Left ventricle myocardium superior (tissue), 1 donor: ENCODE measurements around the gene AUTS2. TPM values are rescaled to one million over a fixed set of nuclear protein-coding genes. Genes with fewer than 3 reads are reported as not detected.

Source experiments
- ATAC-seq: fragments of 200-7000 bp; cut with Tn5 transposase; one replicate; pipeline ENCODE4 v1.9.1; 2020; ENCODE audit warnings: mild to moderate bottlenecking, moderate library complexity
- DNase-seq: peaks from one replicate; pipeline ENCODE4 v3.0.0-alpha.2; 2020
- intact Hi-C: fragments of 100-400 bp; cut with micrococcal nuclease; formaldehyde crosslinking; loops from one replicate; pipeline ENCODE4 v1.11.0; 2022
- total RNA-seq: library from RNA; stranded (reverse); fragmentation: NEBNext Ultra II Directional; extraction: Animal tissue kit (Norgen Biotek cat#: 25700); gene quantifications from one replicate; pipeline ENCODE4 v1.2.1, GENCODE V29; 2021
- donor health status: DM: no; HTN: yes; CAD: no; lungs with severe emphysema.

The AUTS2 gene
- total RNA-seq, 1 donor from 2014 or later, result 7.9 TPM

- DNase-seq, result no peak
- intact Hi-C loops, result no loop called here
- no peak for ATAC-seq
These were observed 592.0 kb downstream of the AUTS2 start for GRCh38 chr7:70190281-70190680.

GRCh38 chr7:70193514-70193913 is 595.2 kb downstream of the AUTS2 start:
- no peak for ATAC-seq
- DNase-seq, result no peak
- intact Hi-C loops, result no loop called here

DNA sequence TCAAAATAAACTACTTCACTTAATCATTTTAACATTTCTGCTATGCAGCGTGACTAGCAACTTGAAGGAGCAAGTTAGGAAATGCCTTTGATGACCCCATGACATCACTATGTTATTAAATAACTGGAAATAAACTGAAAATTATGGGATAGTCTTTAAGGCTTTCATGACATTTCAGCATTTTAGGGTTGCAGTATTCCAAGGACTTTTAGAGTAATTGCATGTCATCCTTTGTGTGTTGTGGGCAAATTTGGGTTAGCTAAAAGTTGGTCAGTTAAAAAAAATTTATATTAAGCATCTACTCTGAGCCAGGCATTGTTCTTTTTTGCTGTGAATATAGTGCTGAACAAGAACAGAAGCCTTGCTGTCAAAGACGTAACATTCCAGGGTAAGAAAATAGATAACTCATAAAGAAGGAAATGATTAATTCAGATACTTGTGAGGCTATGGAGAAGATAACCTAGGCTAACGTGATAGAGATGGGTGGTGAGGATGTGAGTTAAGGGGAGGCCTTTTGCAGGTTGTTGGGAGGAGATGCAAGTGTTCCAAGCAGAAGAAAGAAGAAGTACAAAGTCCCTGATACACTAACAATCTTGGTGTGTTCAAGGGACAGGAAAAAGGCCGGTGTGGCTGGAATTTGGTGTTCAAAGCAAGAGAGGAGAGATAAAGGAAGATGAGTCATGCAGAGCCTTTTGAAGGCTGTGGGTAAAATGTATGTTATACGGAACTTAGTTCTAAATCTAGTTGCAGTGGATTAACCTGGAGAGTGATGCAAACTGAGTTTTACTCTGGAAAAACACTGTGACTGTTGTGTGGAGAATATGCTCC is 610.2 kb downstream of the AUTS2 start:
- DNase-seq (no peak), ATAC-seq (no peak)
- intact Hi-C loops, result no loop called here

DNA sequence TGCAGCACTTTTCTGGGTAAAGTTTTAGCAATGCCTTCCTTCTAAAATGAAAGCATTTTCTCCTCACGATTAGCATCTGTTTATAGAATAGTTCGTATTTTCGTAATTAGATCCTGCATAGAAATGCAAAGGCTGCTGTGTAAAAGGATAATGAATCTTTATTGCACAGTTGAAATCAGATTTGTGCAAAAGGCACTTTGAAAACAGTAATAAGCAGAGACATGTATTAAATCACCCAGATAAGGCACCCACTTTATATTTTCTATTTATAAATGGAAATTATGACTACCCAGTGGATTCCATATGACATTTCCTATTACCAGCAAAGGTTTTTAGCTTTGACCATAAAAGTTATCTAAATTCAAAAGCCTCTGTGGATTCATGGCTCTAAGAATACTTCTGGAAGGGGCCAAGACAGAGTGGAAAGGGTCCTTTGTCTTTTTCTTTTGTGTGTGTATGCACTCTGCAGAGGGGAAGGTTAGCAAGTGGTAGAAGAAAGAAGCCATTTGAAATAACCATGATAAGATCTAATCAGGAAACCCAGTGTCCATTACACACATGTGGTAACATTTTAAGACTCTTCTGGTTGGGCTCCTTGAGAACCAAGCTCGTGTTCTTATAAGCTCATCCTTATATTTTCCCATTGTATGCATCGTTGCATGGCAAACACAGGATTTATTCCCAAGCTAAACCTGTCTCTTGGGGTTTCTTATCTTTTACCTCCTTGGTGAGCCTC is 612.1 kb downstream of the AUTS2 start:
- intact Hi-C loops, result no loop called here

GRCh38 chr7:70210936-70211310 is 612.6 kb downstream of the AUTS2 start:
- no peak for DNase-seq
- intact Hi-C loops, result no loop called here
- ATAC-seq, result no peak

More for the DNA sequence above, 612.1 kb downstream of the AUTS2 start:
- ATAC-seq (no peak), DNase-seq (no peak)

GRCh38 chr7:70212281-70212680 is 614.0 kb downstream of the AUTS2 start:
- DNase-seq (no peak), ATAC-seq (no peak)
- intact Hi-C loops, result no loop called here

GRCh38 chr7:70214071-70214470 is 615.8 kb downstream of the AUTS2 start:
- DNase-seq, result no peak
- ATAC-seq, result no peak
- intact Hi-C loops, result no loop called here

DNA sequence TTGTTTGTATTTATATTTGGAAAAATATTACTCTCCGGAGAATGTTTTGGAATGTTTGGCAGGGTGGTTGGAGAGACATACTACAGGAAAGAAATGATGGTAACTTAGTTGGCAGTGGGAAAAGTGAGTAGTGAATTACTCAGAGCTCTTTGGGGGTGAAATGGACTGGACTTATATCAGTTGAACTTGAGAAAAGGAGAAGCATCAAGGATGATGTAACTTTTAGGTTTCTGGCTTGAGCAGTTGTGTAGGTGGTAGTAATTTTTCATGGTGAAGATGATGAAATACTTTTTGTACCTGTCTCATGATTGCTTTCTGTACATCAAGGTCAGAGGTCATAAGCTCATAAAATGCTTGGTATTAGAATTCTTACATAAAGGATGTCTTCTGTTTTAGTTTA is 617.2 kb downstream of the AUTS2 start:
- DNase-seq (no peak), ATAC-seq (no peak)
- intact Hi-C loops, result no loop called here

- ATAC-seq, result no peak
- no peak for DNase-seq
- intact Hi-C loops, result no loop called here
These were observed 619.3 kb downstream of the AUTS2 start for GRCh38 chr7:70217571-70217970.

GRCh38 chr7:70218006-70218405 is 619.7 kb downstream of the AUTS2 start:
- DNase-seq, result no peak
- intact Hi-C loops, result no loop called here
- no peak for ATAC-seq

GRCh38 chr7:70219061-70219460 is 620.8 kb downstream of the AUTS2 start:
- no peak for DNase-seq
- intact Hi-C loops, result no loop called here
- no peak for ATAC-seq

GRCh38 chr7:70229242-70229641 is 631.0 kb downstream of the AUTS2 start:
- DNase-seq, result no peak
- no peak for ATAC-seq
- intact Hi-C loops, result no loop called here

- intact Hi-C loops, result no loop called here
- ATAC-seq, result no peak
- no peak for DNase-seq
These were observed 632.5 kb downstream of the AUTS2 start for GRCh38 chr7:70230761-70231160.

GRCh38 chr7:70233776-70234175 is 635.5 kb downstream of the AUTS2 start:
- DNase-seq, result no peak
- no peak for ATAC-seq
- intact Hi-C loops, result no loop called here

GRCh38 chr7:70237256-70237655 is 639.0 kb downstream of the AUTS2 start:
- no peak for DNase-seq
- intact Hi-C loops, result no loop called here
- no peak for ATAC-seq

- no peak for DNase-seq
- intact Hi-C loops, result no loop called here
- ATAC-seq, result no peak
These were observed 639.7 kb downstream of the AUTS2 start for GRCh38 chr7:70237831-70238575.

DNA sequence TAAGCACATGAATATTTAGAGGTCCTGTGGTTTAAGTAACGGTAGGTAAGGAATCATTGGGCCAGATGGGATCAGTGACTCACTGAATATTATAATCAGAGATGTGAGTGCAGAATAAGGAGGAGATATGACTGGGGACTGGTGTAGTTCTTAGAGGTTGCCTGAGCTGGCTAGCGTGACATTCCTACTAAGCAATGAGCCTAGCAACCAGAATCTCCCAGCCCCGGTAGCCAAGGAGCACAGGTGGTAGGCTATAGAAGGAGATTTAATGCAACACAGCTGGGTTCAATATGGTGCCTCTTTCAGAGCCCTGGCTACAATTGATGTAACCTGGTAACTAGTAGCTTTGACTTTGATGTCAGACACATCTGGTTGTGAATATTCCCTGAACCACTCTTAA is 641.6 kb downstream of the AUTS2 start:
- no peak for ATAC-seq
- no peak for DNase-seq
- intact Hi-C loops, result no loop called here

DNA sequence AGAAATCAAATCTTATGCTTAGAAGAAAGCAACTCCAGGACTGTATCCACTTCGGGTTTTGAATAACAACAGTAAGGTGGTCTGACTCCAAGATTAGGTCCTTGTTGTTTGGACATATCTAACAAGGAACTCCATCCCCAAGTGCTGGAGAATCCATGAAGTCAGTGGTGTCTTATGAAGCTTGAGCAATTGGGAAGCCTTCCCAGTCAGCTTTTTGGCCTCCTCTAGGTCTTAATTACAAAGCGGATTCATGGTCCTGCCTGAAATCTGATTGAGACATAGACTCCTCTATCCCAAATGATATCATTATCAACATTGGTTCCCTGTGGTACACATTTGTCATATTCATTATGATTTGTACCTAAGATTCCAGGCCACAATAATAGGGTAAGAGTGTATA is 642.6 kb downstream of the AUTS2 start:
- DNase-seq, result no peak
- ATAC-seq, result no peak
- intact Hi-C loops, result no loop called here

DNA sequence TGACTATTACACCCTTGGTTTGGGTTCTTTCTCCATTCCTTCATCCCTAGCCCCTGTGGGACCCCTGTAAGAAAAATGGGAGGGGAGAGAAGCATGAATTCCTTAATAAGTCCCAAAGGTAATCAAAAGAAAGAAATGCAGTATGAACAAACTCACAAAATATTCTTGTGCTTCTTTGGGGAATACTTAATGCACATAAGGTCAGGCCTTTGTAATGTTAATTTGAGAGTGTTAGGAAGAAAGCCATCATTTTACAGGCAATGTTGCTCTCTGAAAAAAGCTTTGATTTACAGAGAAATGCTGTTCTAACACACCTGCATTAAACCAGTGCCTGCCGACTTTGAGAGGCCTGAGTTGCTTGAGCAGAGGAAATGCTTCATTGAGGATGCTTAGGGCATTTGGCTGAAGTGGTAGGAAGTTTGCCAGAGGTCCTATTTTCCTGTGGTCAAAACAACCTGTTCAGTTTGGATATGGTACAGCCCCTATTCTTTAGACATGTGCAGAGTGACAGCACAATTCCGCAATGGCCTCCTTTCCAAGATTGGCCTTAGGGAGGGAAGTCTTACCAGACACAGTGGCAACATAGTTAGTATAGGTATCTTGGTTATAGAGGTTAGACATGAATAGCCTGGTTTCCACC is 643.4 kb downstream of the AUTS2 start:
- ATAC-seq, result no peak
- intact Hi-C loops, result no loop called here

GRCh38 chr7:70242826-70243225 is 644.6 kb downstream of the AUTS2 start:
- intact Hi-C loops, result no loop called here
- DNase-seq, result no peak
- ATAC-seq, result no peak

More for the DNA sequence above, 643.4 kb downstream of the AUTS2 start:
- no peak for DNase-seq
